DMS53 treated with DMSO at 0.1 percent for 48 hours (cell line): ENCODE data around the gene ADAMTS2.

Experiments used
- DNase-seq: peaks from one replicate; lab custom pipeline; 2025; ENCODE audit not compliant: unreplicated experiment; lab: John Stamatoyannopoulos, UW

The ADAMTS2 gene

DNA sequence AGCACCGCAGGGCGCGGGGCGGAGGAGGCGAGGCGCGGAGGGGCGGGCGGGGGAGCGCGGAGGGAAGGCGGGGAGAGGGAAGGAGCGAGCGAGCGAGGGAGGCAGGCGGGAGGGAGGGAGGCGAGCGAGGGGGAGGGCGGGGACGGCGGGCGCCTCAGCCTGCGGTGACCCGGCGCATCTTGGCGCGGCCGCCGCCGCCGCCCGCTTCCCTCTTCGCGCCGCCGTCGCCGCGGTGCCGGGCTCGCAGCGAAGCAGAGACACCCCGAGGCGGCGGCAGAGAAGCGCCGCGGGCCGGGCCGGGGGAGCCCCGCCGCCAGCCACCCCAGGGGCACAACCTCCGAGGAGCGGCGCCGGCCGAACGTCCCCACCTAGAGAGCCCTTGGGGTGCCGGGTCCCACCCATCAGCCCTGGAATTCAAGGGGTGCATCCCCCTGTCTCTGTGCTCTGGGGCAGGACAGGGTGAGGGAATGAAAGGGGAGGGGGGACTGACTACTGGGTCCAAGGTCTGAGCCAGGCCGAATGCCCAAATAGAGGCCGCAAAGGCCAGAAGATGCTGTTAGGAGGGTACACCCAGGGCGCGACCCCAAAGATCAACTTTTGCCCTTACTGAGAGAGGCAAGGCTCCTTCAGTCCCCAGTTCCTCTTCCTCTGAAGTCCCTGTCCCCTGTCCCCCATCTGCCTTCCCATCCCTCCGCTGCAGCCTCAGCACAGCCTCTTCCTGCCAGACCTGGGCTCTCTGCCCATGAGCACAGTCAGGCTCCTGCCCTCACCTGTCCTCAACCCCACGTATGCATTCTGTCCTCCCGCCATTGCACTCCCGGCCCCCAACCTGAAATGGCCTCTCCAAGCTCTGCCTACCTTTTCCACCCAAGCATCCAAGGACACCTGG, at the start of gene ADAMTS2:
Gene ADAMTS2, minus strand, starts transcription at position 29 of the 889 bp plus-strand sequence. CDS start 133 bp downstream, outside the sequence.
- DNase-seq, result no peak

DNA sequence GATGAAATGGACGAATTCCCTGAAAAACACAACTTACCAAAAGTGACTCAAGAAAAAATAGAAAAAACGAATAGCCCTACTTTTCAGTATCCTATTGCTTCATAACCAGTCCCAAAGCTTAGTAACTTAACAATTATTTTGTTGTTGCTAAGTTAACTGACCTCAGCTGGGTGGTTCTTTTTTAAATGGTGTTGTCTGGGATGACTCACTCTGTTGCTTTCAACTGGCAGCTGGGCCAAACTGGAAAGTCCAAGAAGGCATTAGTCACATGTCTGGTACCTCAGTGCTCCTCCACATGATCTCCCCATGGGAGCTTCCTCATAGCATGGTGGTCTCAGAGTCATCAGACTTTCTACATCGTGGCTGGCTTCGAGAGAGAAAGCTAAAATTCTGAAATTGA, 47.8 kb upstream of the ADAMTS2 start:
- no peak for DNase-seq

DNA sequence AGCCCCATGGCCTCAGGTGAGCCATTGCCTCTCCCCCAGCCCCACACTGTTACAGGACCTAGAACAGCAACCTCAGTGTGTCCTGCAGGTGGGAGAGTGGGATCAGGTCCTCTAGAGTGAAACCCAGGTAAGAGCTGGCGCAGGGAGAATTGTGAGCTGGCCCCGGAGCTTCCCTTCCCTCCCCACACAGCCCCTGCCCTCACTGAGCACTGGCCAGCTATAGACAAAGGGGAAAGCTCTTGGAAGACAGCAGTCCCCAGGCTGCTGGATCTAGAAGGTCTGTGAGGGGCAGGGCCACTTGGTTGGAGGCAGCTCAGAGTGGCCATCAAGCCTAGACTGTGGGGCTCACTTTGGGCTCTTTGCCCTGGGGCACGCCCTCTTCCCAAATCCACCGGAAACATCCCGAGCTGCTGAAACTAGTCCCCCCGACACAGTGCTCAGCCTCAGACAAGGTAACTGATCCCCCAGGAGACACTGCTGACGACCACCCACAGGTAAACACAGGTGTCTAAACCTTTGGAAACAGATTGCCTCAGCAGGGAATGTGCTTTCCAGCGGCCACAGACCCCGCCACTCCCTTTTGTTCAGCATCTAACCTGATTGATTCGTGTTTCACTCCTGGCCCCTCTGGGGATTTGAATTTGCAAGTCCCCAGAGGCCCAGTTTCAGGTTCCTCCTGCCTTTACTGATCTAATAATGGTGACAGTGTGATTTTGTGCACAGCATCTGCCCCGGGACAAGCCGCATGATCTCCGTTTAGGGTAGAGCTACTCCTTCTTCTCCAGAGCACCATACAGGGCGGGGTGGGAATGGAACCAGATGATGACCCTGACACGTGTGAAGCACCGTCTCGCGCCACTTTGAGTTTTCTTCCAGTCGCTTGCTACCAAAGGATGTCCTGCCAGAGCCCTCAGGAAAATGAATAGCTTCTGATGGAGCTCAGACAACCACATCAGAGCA, 42.2 kb upstream of the ADAMTS2 start:
- no peak for DNase-seq

DNA sequence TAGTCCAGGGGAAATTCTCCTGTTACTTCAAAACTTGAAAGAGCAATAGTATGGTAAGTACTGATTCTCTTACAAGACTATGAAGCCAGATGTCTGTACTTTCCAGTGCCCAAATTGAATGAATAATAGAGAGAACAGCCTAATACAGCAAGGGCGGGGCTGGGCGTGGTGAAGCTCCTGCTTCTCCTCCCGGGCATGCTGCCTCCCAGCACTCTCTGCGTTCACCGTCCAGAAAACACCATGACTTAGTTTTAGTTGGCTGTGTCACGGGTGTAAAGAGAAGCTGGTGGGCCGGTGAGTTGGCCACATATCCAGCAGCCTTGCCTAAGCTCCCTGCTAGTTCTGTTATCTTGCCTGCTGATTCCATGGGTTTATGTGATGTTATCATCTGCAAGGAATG, 40.7 kb upstream of the ADAMTS2 start:
- no peak for DNase-seq

DNA sequence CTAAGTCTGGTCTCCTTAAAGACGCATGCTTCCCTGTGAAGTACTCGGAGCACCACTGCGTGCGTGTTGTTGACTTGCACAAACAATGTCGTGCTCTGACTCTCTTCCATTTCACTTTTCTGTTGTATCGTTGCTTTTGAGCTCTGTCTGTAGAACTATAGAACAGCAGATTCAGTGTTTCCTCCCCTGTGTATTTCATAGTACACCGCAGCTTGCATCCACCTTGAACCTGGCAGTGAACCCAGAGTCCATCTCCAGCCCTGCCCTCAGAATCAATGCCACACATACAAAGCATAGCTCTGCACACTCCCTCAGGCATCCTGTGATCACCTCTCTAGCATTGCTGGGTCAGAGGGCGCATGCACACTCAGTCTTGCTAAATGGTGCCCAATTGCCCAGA, 37.2 kb upstream of the ADAMTS2 start:
- DNase-seq, result no peak

DNA sequence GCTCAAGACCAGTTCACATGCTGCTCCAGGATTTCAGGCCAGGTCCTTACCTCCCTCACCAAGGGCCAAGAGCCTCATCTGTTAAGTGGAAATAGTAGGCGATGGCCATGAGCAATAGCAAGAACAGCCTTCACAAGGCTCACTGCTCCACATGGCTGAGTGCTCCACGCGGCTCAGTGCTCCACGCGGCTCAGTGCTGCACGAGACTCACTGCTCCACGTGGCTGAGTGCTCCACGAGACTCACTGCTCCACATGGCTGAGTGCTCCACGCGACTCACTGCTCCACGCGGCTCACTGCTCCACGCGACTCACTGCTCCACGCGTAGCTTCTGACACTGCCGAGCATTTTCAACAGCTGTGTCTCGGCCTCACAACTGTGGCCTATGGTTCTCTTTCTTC, 36.4 kb upstream of the ADAMTS2 start:
- no peak for DNase-seq

DNA sequence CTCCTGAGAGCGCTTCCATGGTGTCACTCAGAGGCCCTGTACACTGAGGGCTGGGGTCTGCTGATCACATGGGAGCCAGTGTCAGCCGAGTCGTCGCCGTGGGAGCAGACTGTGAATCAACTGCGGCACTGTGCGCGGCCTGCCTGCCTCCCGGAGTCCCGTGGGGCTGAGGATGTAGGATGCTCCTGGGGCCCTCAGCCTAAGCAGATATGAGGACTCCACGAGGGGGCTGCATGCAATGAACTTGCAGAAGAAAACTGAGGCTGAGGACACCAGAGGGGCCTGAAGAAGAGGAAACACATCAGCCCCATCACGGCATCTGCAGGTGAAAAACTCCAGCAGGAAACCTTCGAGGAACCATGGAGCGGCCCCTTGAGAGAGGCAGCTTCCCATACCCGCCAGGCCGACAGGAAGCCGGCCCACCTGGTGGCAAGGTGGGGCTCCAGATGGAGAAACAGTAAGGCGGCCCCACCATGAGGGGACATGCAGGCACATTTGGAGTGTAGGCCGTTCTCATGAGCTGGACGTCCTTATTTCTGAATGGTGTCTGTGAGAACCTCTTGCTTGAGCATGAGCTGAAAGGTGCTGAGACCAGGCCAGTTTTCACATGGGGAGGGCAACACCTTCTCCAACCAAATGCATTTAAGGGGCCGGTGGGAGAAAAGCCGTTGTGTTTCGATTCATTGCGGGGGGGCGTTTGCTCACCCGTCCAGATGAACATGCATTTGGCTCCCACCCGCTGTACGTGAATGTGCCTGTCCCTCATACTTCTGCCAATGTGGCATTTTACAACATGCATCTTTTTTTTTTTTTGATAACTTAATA, 35.2 kb upstream of the ADAMTS2 start:
- no peak for DNase-seq

DNA sequence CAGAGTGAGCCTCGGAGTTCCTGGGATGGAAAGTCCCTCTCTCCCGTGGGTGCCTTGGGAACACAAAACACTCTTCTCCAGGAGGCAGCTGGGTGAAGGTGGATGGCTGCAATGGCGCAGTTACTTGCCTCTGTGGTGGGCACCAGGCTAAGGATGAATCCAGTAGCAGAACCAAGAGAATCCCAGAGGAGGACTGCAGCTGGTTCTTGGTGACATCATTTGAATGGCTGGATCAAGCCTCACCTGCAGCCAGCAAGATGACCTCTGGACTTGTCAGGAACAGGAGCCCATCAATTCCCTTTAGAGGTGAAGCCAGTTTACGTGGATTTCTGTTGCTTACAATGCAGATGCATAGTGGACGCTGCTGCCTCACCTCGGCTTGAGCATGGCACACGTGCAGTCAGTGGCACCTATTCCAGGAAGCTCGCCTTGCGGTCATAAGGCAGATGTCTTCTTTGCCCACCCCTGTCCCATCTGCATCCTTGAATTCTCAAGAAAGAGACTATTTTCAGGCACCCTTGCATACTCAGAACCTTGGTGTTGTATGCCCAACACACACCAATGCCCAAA, 34.1 kb upstream of the ADAMTS2 start:
- no peak for DNase-seq

DNA sequence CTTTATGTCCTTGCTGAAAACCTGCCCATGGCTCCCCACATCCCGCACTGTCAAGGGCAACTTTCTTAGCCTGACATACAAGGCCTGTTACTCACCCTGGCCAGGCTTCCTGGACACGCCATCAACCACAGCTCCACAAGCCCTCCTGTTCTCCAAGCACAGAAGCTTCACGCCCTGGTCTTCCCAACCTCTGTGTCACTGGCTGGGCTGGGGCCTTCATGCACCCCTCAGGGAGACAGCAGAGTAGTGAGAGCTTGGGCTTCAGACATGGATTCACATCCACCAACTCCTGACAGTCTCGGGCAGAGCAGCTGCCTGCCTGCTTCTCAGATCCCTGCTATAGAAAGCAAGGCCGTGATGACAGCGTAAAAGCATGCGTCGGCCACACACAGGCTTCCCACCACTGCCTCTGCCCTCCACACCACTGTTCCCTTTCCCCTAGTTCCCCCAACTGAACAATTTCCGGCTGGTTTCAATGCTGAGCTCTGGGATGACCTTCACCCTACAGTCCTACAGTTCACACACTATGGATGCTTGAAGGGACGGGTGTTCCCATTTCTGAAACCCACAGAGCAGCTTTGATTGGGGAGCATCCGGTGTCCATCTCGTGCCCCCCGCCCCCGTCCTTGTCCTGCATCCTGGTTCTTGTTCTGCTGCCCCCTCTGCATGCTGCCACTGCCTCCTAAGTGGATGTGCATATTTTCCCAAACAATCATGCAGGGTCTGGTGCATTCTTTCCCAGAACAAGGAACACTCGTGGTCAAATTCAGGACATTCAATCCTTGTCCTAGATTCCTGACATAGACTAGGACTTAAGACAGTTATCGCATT, 33.4 kb upstream of the ADAMTS2 start:
- DNase-seq, result no peak

DNA sequence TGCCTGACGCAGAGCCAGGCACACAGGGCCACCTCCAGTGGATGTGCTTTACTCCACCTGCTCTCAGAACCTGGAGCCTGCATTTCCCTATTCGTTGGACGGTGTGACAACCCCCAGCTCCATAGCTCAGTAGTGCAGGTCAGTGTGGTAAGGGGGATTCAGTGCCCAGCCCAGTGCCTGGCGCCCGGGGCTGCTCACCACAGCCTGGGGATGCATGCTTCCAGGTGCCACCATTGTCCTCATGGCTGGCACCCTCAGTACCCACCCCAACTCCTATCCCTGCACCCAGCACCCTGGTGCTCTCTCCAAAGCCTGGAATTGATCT, 32.8 kb upstream of the ADAMTS2 start:
- no peak for DNase-seq

DNA sequence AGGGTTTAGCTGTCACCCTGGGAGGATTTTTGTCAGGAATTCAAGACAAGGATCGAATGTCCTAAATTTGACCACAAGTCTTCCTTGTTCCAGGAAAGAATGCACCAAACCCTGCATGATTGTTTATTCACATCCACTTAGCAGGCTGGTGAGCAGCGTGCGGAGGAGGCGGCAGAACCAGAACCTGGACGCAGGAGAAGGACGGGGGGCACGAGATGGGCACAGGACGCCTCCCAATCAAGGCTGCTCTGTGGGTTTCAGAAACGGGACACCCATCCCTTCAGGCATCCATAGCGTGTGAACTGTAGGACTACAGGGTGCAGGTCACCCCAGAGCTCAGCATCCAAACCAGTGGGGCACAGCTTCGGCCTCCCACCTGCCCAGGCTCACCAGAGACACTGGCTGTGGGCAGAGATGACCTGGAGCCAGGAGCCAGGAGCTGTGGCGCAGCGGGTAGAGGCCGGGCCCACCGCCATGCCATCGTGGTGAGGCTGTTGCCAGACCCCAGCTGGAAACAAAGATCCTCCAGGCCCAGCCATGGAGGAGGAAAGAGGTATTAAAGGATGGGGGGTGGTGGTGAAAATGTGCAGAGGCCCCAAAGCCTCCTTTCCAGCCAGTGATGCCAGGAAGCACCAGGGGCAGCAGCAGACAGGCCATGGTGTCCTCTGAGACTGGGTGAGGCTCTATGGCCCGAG, 32.3 kb upstream of the ADAMTS2 start:
- DNase-seq, result no peak

DNA sequence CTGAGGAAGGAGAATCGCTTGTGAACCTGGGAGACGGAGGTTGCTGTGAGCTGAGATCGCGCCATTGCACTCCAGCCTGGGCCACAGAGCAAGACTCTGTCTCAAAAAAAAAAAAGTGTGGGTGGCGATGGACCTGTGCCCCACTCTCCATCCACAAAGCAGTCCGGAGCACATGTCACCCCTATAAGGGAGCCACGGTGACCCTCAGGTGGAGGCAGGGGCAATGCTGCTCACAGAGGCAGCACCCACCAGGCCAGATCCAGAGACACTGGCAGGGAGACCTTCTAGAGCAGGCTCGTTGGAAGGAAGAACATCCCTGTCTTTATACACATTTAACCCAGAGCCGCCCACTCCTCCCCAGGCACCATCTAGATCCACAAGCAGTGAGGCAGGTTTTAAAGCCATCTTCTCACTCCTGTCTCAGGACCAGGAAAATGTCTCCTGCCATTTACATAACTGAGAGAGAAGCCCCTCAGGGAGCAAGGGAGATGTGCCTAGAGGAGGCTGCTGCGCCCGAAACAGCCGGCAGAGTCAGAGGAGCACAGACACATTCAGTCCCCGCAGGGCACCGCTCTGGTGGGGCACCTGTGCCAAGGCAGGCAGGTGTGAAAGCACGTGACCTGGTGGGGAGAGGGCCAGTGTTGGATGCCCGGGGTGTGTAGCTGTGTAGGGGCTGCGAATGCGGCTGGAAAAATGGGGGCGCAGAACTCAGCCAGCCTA, 31.6 kb upstream of the ADAMTS2 start:
- DNase-seq, result no peak

DNA sequence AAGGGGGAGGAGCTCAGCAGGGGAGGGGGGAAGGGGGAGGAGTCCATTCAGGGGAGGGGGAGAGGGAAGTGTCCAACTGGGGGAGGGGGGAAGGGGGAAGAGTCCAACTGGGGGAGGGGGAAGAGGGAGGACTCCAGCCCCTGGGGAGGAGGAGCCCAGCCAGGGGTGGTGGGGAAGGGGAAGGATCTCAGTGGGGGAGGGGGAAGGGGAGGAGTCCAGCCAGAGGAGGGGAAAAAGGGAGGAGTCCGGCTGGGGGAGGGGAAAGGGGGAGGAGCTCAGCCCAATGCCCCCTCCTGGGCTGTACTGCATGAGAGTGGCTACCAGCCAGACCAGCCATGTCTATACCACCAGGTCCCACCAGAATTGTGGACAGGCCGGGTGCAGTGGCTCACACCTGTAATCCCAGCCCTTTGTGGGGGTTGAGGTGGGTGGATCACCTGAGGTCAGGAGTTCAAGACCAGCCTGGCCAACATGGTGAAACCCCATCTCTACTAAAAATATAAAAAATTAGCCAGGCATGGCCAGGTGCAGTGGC, 30.6 kb upstream of the ADAMTS2 start:
- no peak for DNase-seq

DNA sequence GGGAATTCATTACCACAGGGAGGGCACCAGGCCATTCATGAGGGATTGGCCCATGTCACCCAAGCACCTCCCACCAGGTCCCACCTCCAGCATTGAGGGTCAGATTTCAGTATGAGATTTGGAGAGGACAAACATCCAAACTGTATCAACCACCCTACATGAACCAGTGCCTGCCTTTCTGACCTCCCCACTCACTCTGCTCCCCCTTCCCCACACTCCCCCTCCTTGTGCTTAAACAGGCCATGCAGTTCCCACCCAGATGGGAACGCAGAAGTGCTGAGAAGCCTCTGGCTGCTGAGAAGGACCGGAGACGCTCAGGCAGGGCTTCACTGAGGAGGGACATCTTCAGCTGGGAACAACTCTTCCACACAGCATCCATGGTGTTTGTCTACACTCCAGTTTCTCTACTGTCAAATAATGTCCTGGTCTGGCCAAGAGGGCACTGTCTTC, 30.0 kb upstream of the ADAMTS2 start:
- DNase-seq, result no peak

DNA sequence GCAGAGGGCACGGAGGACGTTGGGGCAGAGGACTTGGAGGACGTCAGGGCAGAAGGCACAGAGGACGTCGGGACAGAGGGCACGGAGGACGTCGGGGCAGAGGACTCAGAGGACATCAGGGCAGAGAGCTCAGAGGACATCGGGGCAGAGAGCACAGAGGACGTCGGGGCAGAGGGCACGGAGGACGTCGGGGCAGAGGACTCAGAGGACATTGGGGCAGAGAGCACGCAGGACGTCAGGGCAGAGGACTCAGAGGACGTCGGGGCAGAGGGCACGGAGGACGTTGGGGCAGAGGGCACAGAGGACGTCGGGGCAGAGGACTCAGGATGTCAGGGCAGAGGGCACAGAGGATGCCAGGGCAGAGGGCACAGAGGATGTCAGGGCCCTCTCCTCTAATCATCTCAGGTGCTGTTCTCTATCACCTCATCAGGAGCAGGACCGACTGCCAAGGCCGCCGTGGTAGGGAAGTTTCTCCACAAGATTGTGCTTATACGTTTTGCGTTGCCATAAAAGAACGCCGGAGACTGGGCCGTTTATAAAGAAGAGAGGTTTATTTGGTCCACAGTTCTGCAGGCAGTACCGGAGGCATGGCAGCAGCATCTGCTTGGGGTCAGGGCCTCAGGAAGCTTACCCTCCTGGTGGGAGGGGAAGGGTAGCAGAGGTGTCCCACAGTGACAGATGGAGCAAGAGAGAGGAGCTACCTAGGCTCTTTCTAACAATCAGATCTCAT, 29.4 kb upstream of the ADAMTS2 start:
- DNase-seq, result no peak

DNA sequence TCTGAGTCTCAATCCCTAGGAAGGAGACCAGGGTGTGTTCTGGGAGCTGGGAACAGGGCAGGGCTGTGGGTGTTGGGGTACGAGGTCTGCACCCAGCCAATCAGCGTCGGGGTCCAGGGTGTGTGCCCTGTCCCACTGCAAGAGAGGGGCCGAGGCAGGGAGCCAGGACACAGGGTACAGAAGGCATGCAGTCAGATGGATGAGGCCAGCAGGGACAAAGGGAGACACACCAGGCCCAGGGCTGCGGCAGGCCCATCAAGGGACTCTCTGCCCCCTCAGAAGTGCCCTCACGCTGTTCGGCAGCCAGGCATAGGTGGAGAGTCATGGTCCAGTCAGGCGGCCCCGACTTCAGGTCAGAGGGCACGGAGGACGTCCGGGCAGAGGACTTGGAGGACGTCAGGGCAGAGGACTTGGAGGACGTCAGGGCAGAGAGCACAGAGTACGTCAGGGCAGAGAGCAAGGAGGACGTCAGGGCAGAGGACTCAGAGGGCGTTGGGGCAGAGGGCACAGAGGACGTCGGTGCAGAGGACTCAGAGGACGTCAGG, 28.8 kb upstream of the ADAMTS2 start:
- no peak for DNase-seq
